Gastrocnemius medialis (tissue), 4 donors: Measurements from ENCODE around the gene APOLD1. TPM values are rescaled to one million over a fixed set of nuclear protein-coding genes. Genes with fewer than 3 reads are reported as not detected.

Experiments
- ATAC-seq, 2 donors: fragments of 150-250 bp; one replicate each; pipeline ENCODE4 v1.9.1; 2016
- DNase-seq, 2 donors: peaks; one replicate each; pipeline ENCODE4 v3.0.0-alpha.2; 2019
- H3K27ac ChIP-seq, 4 donors: fragments of 200-600 bp; sonication (generic); 1 replicate in 1 of 4; 2 replicates in 3 of 4; pipeline ENCODE4 v1.5.1; 2016 to 2018; ENCODE audit warnings: mild to moderate bottlenecking in 2 of 4, moderate library complexity in 1 of 4
- H3K27me3 ChIP-seq, 3 donors: fragments of 200-600 bp; sonication (generic) in 2 of 3; 1 replicate in 1 of 3; 2 replicates in 2 of 3; pipeline versions ENCODE4 v1.5.1 to v1.6.0; 2016 to 2019; ENCODE audit warnings: mild to moderate bottlenecking in 1 of 3, moderate library complexity in 1 of 3
- H3K36me3 ChIP-seq, 2 donors: fragments of 200-600 bp; sonication (generic) in 1 of 2; one replicate each; pipeline ENCODE4 v1.5.1; 2017 to 2018
- H3K4me1 ChIP-seq, 2 donors: fragments of 200-600 bp; sonication (generic) in 1 of 2; one replicate each; pipeline ENCODE4 v1.5.1; 2016 to 2017; ENCODE audit warnings: mild to moderate bottlenecking in 2 of 2
- H3K4me3 ChIP-seq, 4 donors: fragments of 200-600 bp; sonication (generic) in 3 of 4; 1 replicate in 1 of 4; 2 replicates in 3 of 4; pipeline ENCODE4 v1.5.1; 2016 to 2019; ENCODE audit warnings: mild to moderate bottlenecking in 2 of 4
- H3K9me3 ChIP-seq, 3 donors: fragments of 200-600 bp; sonication (generic) in 2 of 3; 1 replicate in 1 of 3; 2 replicates in 2 of 3; pipeline ENCODE4 v1.5.1; 2016 to 2019
- POLR2A ChIP-seq, 2 donors: fragments of 450-650 bp; IDR thresholded peaks; one replicate each; pipeline ENCODE4 v1.6.1; 2017; ENCODE audit warnings: antibody characterized with exemption in 2 of 2, mild to moderate bottlenecking in 2 of 2, moderate library complexity in 2 of 2
- in situ Hi-C, 4 donors: fragments of 200-750 bp; cut with MboI; loops; one replicate each; pipeline versions ENCODE4 v1.15.0 to v1.8.0; 2017; ENCODE audit warnings: low sequenced_read_pairs in 4 of 4
- intact Hi-C: fragments of 100-400 bp; cut with DNase I; formaldehyde crosslinking; loops from one replicate; pipeline ENCODE4 v1.15.1; 2023; ENCODE audit warnings: low total_unique reads
- microRNA counts, 2 donors: library from miRNA; unstranded; fragments of <30 nt; microRNA quantifications; one replicate each; lab custom pipeline; 2016
- microRNA-seq, 2 donors: library from miRNA; unstranded; fragments of <30 nt; microRNA quantifications; one replicate each; pipeline ENCODE4, GENCODE V29; 2016; ENCODE audit warnings: borderline replicate concordance in 2 of 2
- total RNA-seq, 4 donors: library from RNA; depleted of rRNA; stranded (reverse); fragments of >200 nt; gene quantifications; one replicate each; pipeline versions ENCODE4 v1.1.0 to v1.2.3, GENCODE V29; 2016
- TF ChIP-seq, protein P1 (sequence below), 5 experiments: fragments of 450-650 bp in 3 of 5; fragments of 200-600 bp in 2 of 5; sonication (generic) in 2 of 5; IDR thresholded peaks in 4 of 5; conservative IDR thresholded peaks in 1 of 5; 1 replicate in 4 of 5; 2 replicates in 1 of 5; pipeline ENCODE4 v1.5.1; 2016 to 2019; ENCODE audit warnings: antibody characterized with exemption in 5 of 5, mild to moderate bottlenecking in 3 of 5, moderate library complexity in 3 of 5

The APOLD1 gene
- total RNA-seq, 4 donors from 2014 or later = 25.8 to 73.7 (median 67.7) TPM

DNA sequence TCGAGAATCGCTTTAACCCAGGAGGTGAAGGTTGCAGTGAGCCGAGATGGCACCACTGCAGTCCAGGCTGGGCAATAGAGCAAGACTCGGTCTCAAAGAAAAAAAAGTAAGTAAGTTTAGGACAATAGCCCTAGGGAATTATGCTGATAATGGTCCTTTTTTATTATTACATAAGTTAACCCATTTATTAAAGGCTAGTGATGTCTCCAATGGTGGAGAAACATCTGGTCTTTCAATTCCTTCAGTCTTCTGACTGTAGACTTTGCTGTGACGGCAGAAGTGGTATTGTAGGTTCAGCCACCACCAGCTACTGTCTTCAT is 55.1 kb downstream of the APOLD1 start:
- no peak overlapping the region for H3K27ac ChIP-seq
- DNase-seq (no peak), ATAC-seq (no peak)
- intact Hi-C loops (no loop called here), in situ Hi-C loops (no loop called here)
- TF ChIP-seq POLR2A (IDR thresholded peaks at IDR 0.05) = no peak
- TF ChIP-seq, protein P1, sequence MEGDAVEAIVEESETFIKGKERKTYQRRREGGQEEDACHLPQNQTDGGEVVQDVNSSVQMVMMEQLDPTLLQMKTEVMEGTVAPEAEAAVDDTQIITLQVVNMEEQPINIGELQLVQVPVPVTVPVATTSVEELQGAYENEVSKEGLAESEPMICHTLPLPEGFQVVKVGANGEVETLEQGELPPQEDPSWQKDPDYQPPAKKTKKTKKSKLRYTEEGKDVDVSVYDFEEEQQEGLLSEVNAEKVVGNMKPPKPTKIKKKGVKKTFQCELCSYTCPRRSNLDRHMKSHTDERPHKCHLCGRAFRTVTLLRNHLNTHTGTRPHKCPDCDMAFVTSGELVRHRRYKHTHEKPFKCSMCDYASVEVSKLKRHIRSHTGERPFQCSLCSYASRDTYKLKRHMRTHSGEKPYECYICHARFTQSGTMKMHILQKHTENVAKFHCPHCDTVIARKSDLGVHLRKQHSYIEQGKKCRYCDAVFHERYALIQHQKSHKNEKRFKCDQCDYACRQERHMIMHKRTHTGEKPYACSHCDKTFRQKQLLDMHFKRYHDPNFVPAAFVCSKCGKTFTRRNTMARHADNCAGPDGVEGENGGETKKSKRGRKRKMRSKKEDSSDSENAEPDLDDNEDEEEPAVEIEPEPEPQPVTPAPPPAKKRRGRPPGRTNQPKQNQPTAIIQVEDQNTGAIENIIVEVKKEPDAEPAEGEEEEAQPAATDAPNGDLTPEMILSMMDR (IDR thresholded peaks at IDR 0.05 in 4 of 5, conservative IDR thresholded peaks at IDR 0.05 in 1 of 5) = no peak
- no peaks in the 10 kb centered on the region for H3K27me3 ChIP-seq
- no peaks in the 10 kb centered on the region for H3K4me1 ChIP-seq
- no peaks in the 10 kb centered on the region for H3K9me3 ChIP-seq
- no peaks in the 10 kb centered on the region for H3K36me3 ChIP-seq
- H3K4me3 ChIP-seq = no peak overlapping the region

MicroRNAs encoded within 50 kb of the gene (microRNA counts, 767-probe panel; counts per million panel counts)
- microRNA hsa-miR-613 (lab: Ali Mortazavi, UCI) = 356 to 448 counts per million in 2 donors

Small RNAs within 50 kb of the gene (microRNA-seq; reads per million reads assigned to microRNA genes)
- 0 reads per million in 2 donors for gene MIR613

Other genes starting within 250 kb of the APOLD1 start
- 10 to 100 TPM; 10.9 to 15.7 (median 13.3) TPM for gene DUSP16, start 222.8 kb upstream of the APOLD1 start, total RNA-seq
- gene CREBL2, start 173.8 kb upstream of the APOLD1 start, total RNA-seq = 10 to 100 TPM in 3 of 4 donors, 1 to 10 TPM in 1; 6.3 to 13.6 (median 10.3) TPM
- not detected for gene GPR19, start 89.5 kb upstream of the APOLD1 start, total RNA-seq
- gene CDKN1B, start 68.3 kb upstream of the APOLD1 start, total RNA-seq = 10 to 100 TPM; 43.6 to 76.4 (median 56.6) TPM
- 10 to 100 TPM; 37.1 to 75.4 (median 58.3) TPM for gene DDX47, start 27.7 kb downstream of the APOLD1 start, total RNA-seq
- gene GPRC5A, start 105.9 kb downstream of the APOLD1 start, total RNA-seq = 1 to 10 TPM in 1 of 4 donors, under 1 TPM in 3; 0.23 to 5.8 (median 0.52) TPM
- not detected for gene GPRC5D, start 166.5 kb downstream of the APOLD1 start, total RNA-seq
- 10 to 100 TPM in 2 of 4 donors, 1 to 10 TPM in 2; 3.8 to 15.8 (median 9.9) TPM for gene HEBP1, start 214.6 kb downstream of the APOLD1 start, total RNA-seq